ENCODE results near the gene RALGAPB.

RALGAPB gene

GRCh38 chr20:38446441-38447209, 26.0 kb upstream of the RALGAPB start:
- H4K8ac ChIP-seq (ENCODE audit: low read length), result peak overlapping the region; percentile 98
- H3K4me2 ChIP-seq (ENCODE audit: low read length, poor library complexity, severe bottlenecking), result peak overlapping the region; percentile 93
- peak overlapping the region; percentile 83 for H4K91ac ChIP-seq (ENCODE audit: low read length)
- H2BK12ac ChIP-seq (ENCODE audit: low read length in 2 of 2), result no peak overlapping the region
- DNase-seq, result peak; percentile 92
- H2BK15ac ChIP-seq (ENCODE audit: low read depth, poor library complexity, severe bottlenecking), result peak overlapping the region; percentile 73
- peak overlapping the region; percentile 84 to 92 for H3K4me3 ChIP-seq (ENCODE audit: insufficient read depth in 1 of 2, low read depth in 1 of 2, low read length in 2 of 2)
- peak overlapping the region; percentile 90 for H2AFZ ChIP-seq (ENCODE audit: low read depth, low read length)
- H3K4me1 ChIP-seq (ENCODE audit: control insufficient read depth, insufficient read depth, low read depth, low read length), result peaks cover 15% of the 10 kb centered on the region
- H3K4ac ChIP-seq (ENCODE audit: low read depth in 1 of 2, low read length in 2 of 2), result peak overlapping the region; percentile 85 to 95
- H3K27ac ChIP-seq (ENCODE audit: low read length, poor library complexity, severe bottlenecking), result no peak overlapping the region
- no peak overlapping the region for H2BK120ac ChIP-seq (ENCODE audit: low read depth, low read length)
- 5% methylated on average over 56 of the region's 56 CpGs for WGBS
- peak overlapping the region; percentile 97 for H3K9ac ChIP-seq (ENCODE audit: low read length)
- H3K27me3 ChIP-seq (ENCODE audit: control insufficient read depth in 1 of 2, insufficient read depth in 1 of 2, low read length in 2 of 2), result no peaks in the 10 kb centered on the region
- H3K36me3 ChIP-seq (ENCODE audit: control insufficient read depth in 1 of 2, insufficient read depth in 2 of 2, low read depth in 1 of 2, low read length in 2 of 2), result peaks cover 20 to 36% of the 10 kb centered on the region in 2 experiments
- peak overlapping the region; percentile 89 to 96 for H3K14ac ChIP-seq (ENCODE audit: low read length in 2 of 2)
- H3K9me3 ChIP-seq (ENCODE audit: control insufficient read depth, low read length), result no peaks in the 10 kb centered on the region
- peak overlapping the region; percentile 90 to 99 for H3K18ac ChIP-seq (ENCODE audit: low read depth in 1 of 2, low read length in 2 of 2)
- peak overlapping the region; percentile 92 for H2AK5ac ChIP-seq (ENCODE audit: low read length, severe bottlenecking)
- peak overlapping the region in 1 of 2 experiments; percentile 67 for H3K23ac ChIP-seq (ENCODE audit: low read length in 2 of 2)
- H2BK5ac ChIP-seq (ENCODE audit: low read depth, low read length, poor library complexity, severe bottlenecking), result peak overlapping the region; percentile 32
- peaks cover 20% of the 10 kb centered on the region for H3K79me1 ChIP-seq (replicated peaks; ENCODE audit: low read length, poor library complexity, severe bottlenecking)

GRCh38 chr20:38447251-38447661, 25.4 kb upstream of the RALGAPB start:
- Histone ChIP-seq H3K14ac (ENCODE audit: low read length in 2 of 2) (peak overlapping the region in 1 of 2 experiments; percentile 96), H2BK15ac (ENCODE audit: low read depth, poor library complexity, severe bottlenecking) (no peak overlapping the region), H2BK5ac (ENCODE audit: low read depth, low read length, poor library complexity, severe bottlenecking) (no peak overlapping the region), H2AK5ac (ENCODE audit: low read length, severe bottlenecking) (peak overlapping the region; percentile 38), H3K27ac (ENCODE audit: low read length, poor library complexity, severe bottlenecking) (no peak overlapping the region), H3K9me3 (ENCODE audit: control insufficient read depth, low read length) (no peaks in the 10 kb centered on the region), H3K4me3 (ENCODE audit: insufficient read depth in 1 of 2, low read depth in 1 of 2, low read length in 2 of 2) (peak overlapping the region in 1 of 2 experiments; percentile 92), H2AFZ (ENCODE audit: low read depth, low read length) (no peak overlapping the region), H3K23ac (ENCODE audit: low read length in 2 of 2) (no peak overlapping the region), H4K91ac (ENCODE audit: low read length) (no peak overlapping the region), H2BK120ac (ENCODE audit: low read depth, low read length) (peak overlapping the region; percentile 55), H3K4me1 (ENCODE audit: control insufficient read depth, insufficient read depth, low read depth, low read length) (peaks cover 15% of the 10 kb centered on the region), H3K27me3 (ENCODE audit: control insufficient read depth in 1 of 2, insufficient read depth in 1 of 2, low read length in 2 of 2) (no peaks in the 10 kb centered on the region), H4K8ac (ENCODE audit: low read length) (peak overlapping the region; percentile 98), H3K4me2 (ENCODE audit: low read length, poor library complexity, severe bottlenecking) (peak overlapping the region; percentile 93), H3K9ac (ENCODE audit: low read length) (peak overlapping the region; percentile 97), H3K4ac (ENCODE audit: low read depth in 1 of 2, low read length in 2 of 2) (peak overlapping the region in 1 of 2 experiments; percentile 95), H3K36me3 (ENCODE audit: control insufficient read depth in 1 of 2, insufficient read depth in 2 of 2, low read depth in 1 of 2, low read length in 2 of 2) (peaks cover 20 to 36% of the 10 kb centered on the region in 2 experiments), H3K79me1 (replicated peaks; ENCODE audit: low read length, poor library complexity, severe bottlenecking) (peaks cover 20% of the 10 kb centered on the region), H2BK12ac (ENCODE audit: low read length in 2 of 2) (no peak overlapping the region), H3K18ac (ENCODE audit: low read depth in 1 of 2, low read length in 2 of 2) (peak overlapping the region in 1 of 2 experiments; percentile 99)
- DNase-seq, result no peak
- 71% methylated on average over 12 of the region's 12 CpGs for WGBS

- Histone ChIP-seq H3K9ac (ENCODE audit: low read length) (peak overlapping the region; percentile 97), H4K91ac (ENCODE audit: low read length) (no peak overlapping the region), H2BK12ac (ENCODE audit: low read length in 2 of 2) (no peak overlapping the region), H3K4ac (ENCODE audit: low read depth in 1 of 2, low read length in 2 of 2) (no peak overlapping the region), H3K27me3 (ENCODE audit: control insufficient read depth in 1 of 2, insufficient read depth in 1 of 2, low read length in 2 of 2) (no peaks in the 10 kb centered on the region), H3K27ac (ENCODE audit: low read length, poor library complexity, severe bottlenecking) (no peak overlapping the region), H2AK5ac (ENCODE audit: low read length, severe bottlenecking) (no peak overlapping the region), H3K79me1 (replicated peaks; ENCODE audit: low read length, poor library complexity, severe bottlenecking) (peaks cover 20% of the 10 kb centered on the region), H4K8ac (ENCODE audit: low read length) (no peak overlapping the region), H2BK120ac (ENCODE audit: low read depth, low read length) (no peak overlapping the region), H3K9me3 (ENCODE audit: control insufficient read depth, low read length) (no peaks in the 10 kb centered on the region), H3K4me1 (ENCODE audit: control insufficient read depth, insufficient read depth, low read depth, low read length) (peaks cover 19% of the 10 kb centered on the region), H2AFZ (ENCODE audit: low read depth, low read length) (no peak overlapping the region), H3K18ac (ENCODE audit: low read depth in 1 of 2, low read length in 2 of 2) (no peak overlapping the region), H3K23ac (ENCODE audit: low read length in 2 of 2) (no peak overlapping the region), H3K4me3 (ENCODE audit: insufficient read depth in 1 of 2, low read depth in 1 of 2, low read length in 2 of 2) (peak overlapping the region in 1 of 2 experiments; percentile 92), H3K4me2 (ENCODE audit: low read length, poor library complexity, severe bottlenecking) (no peak overlapping the region), H2BK5ac (ENCODE audit: low read depth, low read length, poor library complexity, severe bottlenecking) (no peak overlapping the region), H2BK15ac (ENCODE audit: low read depth, poor library complexity, severe bottlenecking) (no peak overlapping the region), H3K36me3 (ENCODE audit: control insufficient read depth in 1 of 2, insufficient read depth in 2 of 2, low read depth in 1 of 2, low read length in 2 of 2) (peaks cover 20 to 36% of the 10 kb centered on the region in 2 experiments), H3K14ac (ENCODE audit: low read length in 2 of 2) (no peak overlapping the region)
- WGBS, result 90% methylated on average over 6 of the region's 10 CpGs
- no peak for DNase-seq
Measured at GRCh38 chr20:38447931-38448675, 24.5 kb upstream of the RALGAPB start.

GRCh38 chr20:38449046-38449445, 23.6 kb upstream of the RALGAPB start:
- Histone ChIP-seq H3K36me3 (ENCODE audit: control insufficient read depth in 1 of 2, insufficient read depth in 2 of 2, low read depth in 1 of 2, low read length in 2 of 2) (peaks cover 20 to 36% of the 10 kb centered on the region in 2 experiments), H3K23ac (ENCODE audit: low read length in 2 of 2) (no peak overlapping the region), H4K8ac (ENCODE audit: low read length) (no peak overlapping the region), H3K4me1 (ENCODE audit: control insufficient read depth, insufficient read depth, low read depth, low read length) (peaks cover 24% of the 10 kb centered on the region), H4K91ac (ENCODE audit: low read length) (no peak overlapping the region), H3K4me2 (ENCODE audit: low read length, poor library complexity, severe bottlenecking) (no peak overlapping the region), H2BK120ac (ENCODE audit: low read depth, low read length) (no peak overlapping the region), H3K27ac (ENCODE audit: low read length, poor library complexity, severe bottlenecking) (no peak overlapping the region), H3K9ac (ENCODE audit: low read length) (no peak overlapping the region), H2AK5ac (ENCODE audit: low read length, severe bottlenecking) (no peak overlapping the region), H3K4me3 (ENCODE audit: insufficient read depth in 1 of 2, low read depth in 1 of 2, low read length in 2 of 2) (no peak overlapping the region), H2BK15ac (ENCODE audit: low read depth, poor library complexity, severe bottlenecking) (no peak overlapping the region), H2BK12ac (ENCODE audit: low read length in 2 of 2) (no peak overlapping the region), H2BK5ac (ENCODE audit: low read depth, low read length, poor library complexity, severe bottlenecking) (no peak overlapping the region), H3K18ac (ENCODE audit: low read depth in 1 of 2, low read length in 2 of 2) (no peak overlapping the region), H2AFZ (ENCODE audit: low read depth, low read length) (no peak overlapping the region), H3K79me1 (replicated peaks; ENCODE audit: low read length, poor library complexity, severe bottlenecking) (peaks cover 20% of the 10 kb centered on the region), H3K9me3 (ENCODE audit: control insufficient read depth, low read length) (no peaks in the 10 kb centered on the region), H3K14ac (ENCODE audit: low read length in 2 of 2) (no peak overlapping the region), H3K4ac (ENCODE audit: low read depth in 1 of 2, low read length in 2 of 2) (no peak overlapping the region), H3K27me3 (ENCODE audit: control insufficient read depth in 1 of 2, insufficient read depth in 1 of 2, low read length in 2 of 2) (no peaks in the 10 kb centered on the region)
- 98% methylated on average over 3 of the region's 3 CpGs for whole genome bisulfite sequencing
- no peak for DNase-seq
